ENCODE measurements around the gene CACNG5.

DNA sequence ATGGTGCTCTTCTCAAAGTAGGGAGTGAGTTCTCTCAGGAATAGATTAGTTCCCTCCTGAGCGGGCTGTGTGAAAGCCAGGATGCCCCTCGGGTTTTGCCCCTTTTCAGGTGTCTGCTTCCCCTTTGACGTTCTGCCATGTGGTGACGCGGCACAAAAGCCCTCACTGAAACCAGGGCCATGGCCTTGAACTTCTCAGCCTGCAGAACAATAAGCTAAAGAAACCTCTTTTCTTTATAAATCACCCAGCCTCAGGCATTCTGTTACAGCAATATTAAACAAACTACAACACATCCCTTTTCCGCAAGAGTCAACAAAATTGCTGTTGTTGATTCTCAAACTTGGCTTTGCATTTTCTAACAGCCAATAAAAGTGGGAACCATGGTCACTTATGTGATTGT, 15.5 kb upstream of the CACNG5 start:
- TF ChIP-seq ZFP3 (tag by site-specific recombination; IDR thresholded peaks at IDR 0.05; ENCODE audit: low read depth) (no peak), KLF16 (tag by site-specific recombination; IDR thresholded peaks at IDR 0.05) (no peak)
